WTC11 (cell line): ENCODE data around the gene ST6GALNAC1. TPM values are rescaled to one million over a fixed set of nuclear protein-coding genes. Genes with fewer than 3 reads are reported as not detected.
"Not testable (repeated sequence)": the region's sequence is repeated elsewhere in the genome, so short reads cannot be mapped to it uniquely, and the experiment has no call there.

ENCODE experiments used
- ATAC-seq: fragments of 200-7000 bp; cut with Tn5 transposase; 2 replicates; pipeline ENCODE4 v1.10.0; 2021; ENCODE audit warnings: mild to moderate bottlenecking, moderate library complexity
- CTCF ChIA-PET: fragments of 300-600 bp; sonication (Branson Sonifier 250); formaldehyde crosslinking; loops from one replicate; lab custom pipeline; 2021; ENCODE audit warnings: antibody characterized with exemption; lab: Charles Lee
- POLR2A ChIA-PET: fragments of 350-600 bp; sonication (Branson Sonifier 250); formaldehyde crosslinking; loops from one replicate; lab custom pipeline; 2021; ENCODE audit warnings: antibody characterized with exemption; lab: Charles Lee
- DNase-seq: peaks from one replicate; pipeline ENCODE4 v3.0.0; 2021; ENCODE audit warnings: low spot score
- H3K27ac Mint-ChIP-seq: 2 replicates; pipeline ENCODE4 v1.8.0; 2021; ENCODE audit warnings: mixed read lengths
- H3K27me3 Mint-ChIP-seq: 2 replicates; pipeline ENCODE4 v1.8.0; 2021; ENCODE audit warnings: low read depth, mild to moderate bottlenecking, moderate library complexity, mixed read lengths
- H3K36me3 Mint-ChIP-seq: 2 replicates; pipeline ENCODE4 v1.8.0; 2021; ENCODE audit warnings: mixed read lengths
- H3K4me1 Mint-ChIP-seq: 2 replicates; pipeline ENCODE4 v1.8.0; 2022; ENCODE audit warnings: mixed read lengths
- H3K4me3 Mint-ChIP-seq: 2 replicates; pipeline ENCODE4 v1.8.0; 2021; ENCODE audit warnings: mild to moderate bottlenecking, moderate library complexity, mixed read lengths
- H3K9me3 Mint-ChIP-seq: 2 replicates; pipeline ENCODE4 v1.8.0; 2021; ENCODE audit warnings: mixed read lengths
- ATF1 ChIP-seq: sonication (generic); formaldehyde crosslinking; IDR thresholded peaks from 2 replicates; pipeline ENCODE4 v1.8.1; 2023; ENCODE audit warnings: mild to moderate bottlenecking, moderate library complexity, missing genetic modification reagents
- EMX1 ChIP-seq: fragments of 250-450 bp; sonication (Bioruptor Pico); IDR thresholded peaks from 2 replicates; pipeline ENCODE4 v1.8.0; 2021; ENCODE audit warnings: mild to moderate bottlenecking
- KAT7 ChIP-seq: sonication (generic); formaldehyde crosslinking; IDR thresholded peaks from 2 replicates; pipeline ENCODE4 v1.8.1; 2023; ENCODE audit warnings: missing genetic modification reagents, mild to moderate bottlenecking, borderline replicate concordance
- MYBL2 ChIP-seq: sonication (generic); formaldehyde crosslinking; IDR thresholded peaks from 2 replicates; pipeline ENCODE4 v1.8.1; 2023; ENCODE audit warnings: mild to moderate bottlenecking, moderate library complexity, missing genetic modification reagents
- NFE2L1 ChIP-seq: sonication (generic); formaldehyde crosslinking; IDR thresholded peaks from 2 replicates; pipeline ENCODE4 v1.8.1; 2023; ENCODE audit warnings: missing genetic modification reagents
- SMAD4 ChIP-seq: sonication (generic); formaldehyde crosslinking; IDR thresholded peaks from 2 replicates; pipeline ENCODE4 v1.8.0; 2022; ENCODE audit warnings: mild to moderate bottlenecking, missing genetic modification reagents
- SP1 ChIP-seq: sonication (generic); formaldehyde crosslinking; conservative IDR thresholded peaks from 2 replicates; pipeline ENCODE4 v1.8.1; 2022; ENCODE audit warnings: missing genetic modification reagents
- TCF7 ChIP-seq: sonication (generic); formaldehyde crosslinking; IDR thresholded peaks from 2 replicates; pipeline ENCODE4 v1.8.0; 2022; ENCODE audit warnings: mild to moderate bottlenecking, low read depth, missing genetic modification reagents, moderate library complexity
- TEAD1 ChIP-seq: sonication (generic); formaldehyde crosslinking; IDR thresholded peaks from 2 replicates; pipeline ENCODE4 v1.8.0; 2022; ENCODE audit warnings: mild to moderate bottlenecking, missing genetic modification reagents
- ZNF317 ChIP-seq: sonication (generic); formaldehyde crosslinking; IDR thresholded peaks from 2 replicates; pipeline ENCODE4 v1.8.1; 2023; ENCODE audit warnings: low read depth, mild to moderate bottlenecking, moderate library complexity, missing genetic modification reagents, borderline replicate concordance
- ZNF423 ChIP-seq: fragments of 250-450 bp; sonication (Bioruptor Pico); IDR thresholded peaks from 2 replicates; pipeline ENCODE4 v2.1.2; 2022; ENCODE audit warnings: mild to moderate bottlenecking, moderate library complexity
- total RNA-seq: library from RNA; stranded (reverse); gene quantifications from 3 replicates; pipeline ENCODE4 v1.2.3, GENCODE V29; 2021
- TF ChIP-seq, protein P1 (sequence below): sonication (generic); formaldehyde crosslinking; IDR thresholded peaks from 2 replicates; pipeline ENCODE4 v1.8.1; 2023; ENCODE audit warnings: mild to moderate bottlenecking, missing genetic modification reagents, moderate library complexity
- TF ChIP-seq, protein P2 (sequence below): sonication (generic); formaldehyde crosslinking; IDR thresholded peaks from 2 replicates; pipeline ENCODE4 v1.8.1; 2022; ENCODE audit warnings: low read depth, mild to moderate bottlenecking, moderate library complexity, missing genetic modification reagents, borderline replicate concordance
- TF ChIP-seq, protein P3 (sequence below): sonication (generic); formaldehyde crosslinking; IDR thresholded peaks from 2 replicates; pipeline ENCODE4 v1.8.0; 2022; ENCODE audit warnings: mild to moderate bottlenecking, missing genetic modification reagents
- TF ChIP-seq, protein P4 (sequence below): sonication (generic); formaldehyde crosslinking; conservative IDR thresholded peaks from 2 replicates; pipeline ENCODE4 v1.8.1; 2022; ENCODE audit warnings: mild to moderate bottlenecking, missing genetic modification reagents
- TF ChIP-seq, protein P5 (sequence below): sonication (generic); formaldehyde crosslinking; IDR thresholded peaks from 2 replicates; pipeline ENCODE4 v1.8.0; 2023; ENCODE audit warnings: missing genetic modification reagents, mild to moderate bottlenecking, borderline replicate concordance

Gene ST6GALNAC1
- total RNA-seq, 1 experiment from 2014 or later, result 0.13 TPM

DNA sequence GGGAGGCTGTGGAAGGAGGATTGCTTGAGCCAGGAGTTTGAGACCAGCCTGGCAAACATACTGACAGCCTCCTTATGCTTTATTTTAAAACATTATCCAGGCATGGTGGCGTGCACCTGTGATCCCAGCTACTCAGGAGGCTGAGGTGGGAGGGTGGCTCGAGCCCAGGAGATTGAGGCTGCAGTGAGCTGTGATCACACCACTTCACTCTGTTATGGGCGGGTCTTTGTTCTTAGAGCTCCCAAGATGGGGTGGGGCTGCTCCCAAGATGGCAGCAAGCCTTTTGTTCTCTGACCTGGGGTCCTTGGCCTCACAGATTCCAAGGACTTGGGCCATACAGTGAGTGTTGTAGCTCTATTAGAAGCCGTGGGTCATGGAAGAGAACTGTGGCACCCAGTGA, 31.8 kb downstream of the ST6GALNAC1 start (continued):
- TF ChIP-seq, protein P1, sequence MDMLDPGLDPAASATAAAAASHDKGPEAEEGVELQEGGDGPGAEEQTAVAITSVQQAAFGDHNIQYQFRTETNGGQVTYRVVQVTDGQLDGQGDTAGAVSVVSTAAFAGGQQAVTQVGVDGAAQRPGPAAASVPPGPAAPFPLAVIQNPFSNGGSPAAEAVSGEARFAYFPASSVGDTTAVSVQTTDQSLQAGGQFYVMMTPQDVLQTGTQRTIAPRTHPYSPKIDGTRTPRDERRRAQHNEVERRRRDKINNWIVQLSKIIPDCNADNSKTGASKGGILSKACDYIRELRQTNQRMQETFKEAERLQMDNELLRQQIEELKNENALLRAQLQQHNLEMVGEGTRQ (CRISPR knock-in tag), result no peak

DNA sequence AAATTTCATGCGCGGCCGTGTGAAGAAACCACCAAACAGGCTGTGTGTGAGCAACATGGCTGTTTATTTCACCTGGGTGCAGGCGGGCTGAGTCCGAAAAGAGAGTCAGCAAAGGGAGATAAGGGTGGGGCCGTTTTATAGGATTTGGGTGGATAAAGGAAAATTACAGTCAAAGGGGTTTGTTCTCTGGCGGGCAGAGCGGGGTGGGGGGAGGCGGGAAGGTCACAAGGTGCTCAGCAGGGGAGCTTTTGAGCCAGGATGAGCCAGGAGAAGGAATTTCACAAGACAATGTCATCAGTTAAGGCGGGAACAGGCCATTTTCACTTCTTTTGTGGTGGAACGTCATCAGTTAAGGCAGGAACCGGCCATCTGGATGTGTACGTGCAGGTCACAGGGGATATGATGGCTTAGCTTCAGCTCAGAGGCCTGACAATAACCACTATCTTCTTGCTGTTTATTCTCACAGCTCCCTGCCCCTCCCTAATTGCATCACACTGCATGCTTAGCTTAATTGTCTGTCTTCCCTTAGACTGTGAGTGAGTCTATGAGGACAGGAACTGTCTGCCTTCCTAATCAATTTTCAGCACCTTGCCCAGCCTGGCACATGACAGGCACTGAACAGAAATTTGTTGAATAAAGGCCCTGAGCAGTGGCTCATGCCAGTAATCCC, 32.3 kb downstream of the ST6GALNAC1 start:
- POLR2A ChIA-PET, H3K27ac Mint-ChIP-seq, DNase-seq, H3K4me3 Mint-ChIP-seq, ATAC-seq, H3K4me1 Mint-ChIP-seq: not testable (repeated sequence)
- Mint-ChIP-seq H3K9me3 (peaks cover 57% of the 10 kb centered on the region), H3K36me3 (peaks cover 39% of the 10 kb centered on the region), H3K27me3 (peaks cover 21% of the 10 kb centered on the region)
- CTCF ChIA-PET, result interaction anchor here (0.5 to 4.2 kb wide), 7 partner anchors 13 to 216 kb away, joined by 3 to 29 read pairs (median 6); no protein-coding TSS in a partner anchor

DNA sequence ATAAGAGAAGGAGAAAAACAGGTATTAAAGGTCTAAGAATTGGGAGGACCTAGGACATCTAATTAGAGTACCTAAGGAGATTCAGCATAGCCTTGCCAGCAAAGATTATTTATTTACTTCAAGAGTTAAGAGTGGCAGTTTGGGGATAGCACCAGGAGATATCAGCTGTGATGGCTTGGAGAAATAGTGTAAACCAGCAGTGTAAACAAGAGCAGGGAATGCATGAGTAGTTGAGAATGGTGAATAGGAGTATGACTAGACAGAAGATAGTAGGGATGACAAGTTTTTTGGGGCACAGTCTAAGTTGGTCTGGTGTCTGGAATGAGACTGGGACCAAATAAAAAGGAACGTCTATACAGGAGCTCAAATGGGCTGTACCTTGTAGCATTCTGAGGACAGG, 36.9 kb downstream of the ST6GALNAC1 start:
- H3K9me3 Mint-ChIP-seq, result peaks cover 39% of the 10 kb centered on the region
- H3K27me3 Mint-ChIP-seq, result peaks cover 12% of the 10 kb centered on the region; the same call in 1 of the 2 replicates
- POLR2A ChIA-PET, DNase-seq, CTCF ChIA-PET, H3K27ac Mint-ChIP-seq, H3K4me1 Mint-ChIP-seq, ATAC-seq, H3K4me3 Mint-ChIP-seq: not testable (repeated sequence)
- peaks cover 28% of the 10 kb centered on the region for H3K36me3 Mint-ChIP-seq

DNA sequence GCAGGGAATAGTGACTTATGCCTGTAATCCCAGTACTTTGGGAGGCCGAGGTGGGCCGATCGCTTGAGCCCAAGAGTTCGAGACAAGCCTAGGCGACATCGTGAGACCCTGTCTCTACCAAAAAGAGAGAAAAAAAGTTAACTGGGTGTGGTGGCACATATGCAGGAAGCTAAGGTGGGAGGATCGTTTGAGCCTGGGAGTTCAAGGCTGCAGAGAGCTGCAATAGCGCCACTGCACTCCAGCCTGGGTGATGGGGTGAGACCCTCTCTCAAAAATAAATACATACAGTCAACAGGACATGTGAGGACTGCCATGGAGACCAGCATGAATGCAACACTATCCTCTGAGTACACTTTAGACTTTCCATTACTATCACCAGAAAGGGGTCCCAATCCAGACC, 42.5 kb downstream of the ST6GALNAC1 start:
- ChIA-PET POLR2A (interaction anchor here (0.6 kb wide), 1 partner anchor 11 kb away, joined by 8 read pairs; no protein-coding TSS in a partner anchor), CTCF (interaction anchor here (1.1 to 4.3 kb wide), 10 partner anchors 8 to 142 kb away, joined by 3 to 26 read pairs (median 4); partner anchors contain the start of gene ST6GALNAC2)
- Mint-ChIP-seq H3K27ac (no peak overlapping the region), H3K4me3 (no peak overlapping the region), H3K4me1 (peaks cover 13% of the 10 kb centered on the region), H3K36me3 (peaks cover 8% of the 10 kb centered on the region; the same call in 1 of the 2 replicates), H3K9me3 (peaks cover 19% of the 10 kb centered on the region), H3K27me3 (no peaks in the 10 kb centered on the region; the same call in 1 of the 2 replicates)
- DNase-seq (no peak), ATAC-seq (peak; percentile 59)
- TF ChIP-seq SMAD4 (CRISPR knock-in tag) (no peak), ATF1 (CRISPR knock-in tag) (no peak), TCF7 (no peak), KAT7 (CRISPR knock-in tag) (no peak), ZNF423 (CRISPR knock-in tag) (no peak), SP1 (CRISPR knock-in tag) (no peak), EMX1 (no peak), ZNF317 (CRISPR knock-in tag) (no peak), TEAD1 (no peak), MYBL2 (CRISPR knock-in tag) (no peak), NFE2L1 (CRISPR knock-in tag) (no peak)
- TF ChIP-seq, protein P2, sequence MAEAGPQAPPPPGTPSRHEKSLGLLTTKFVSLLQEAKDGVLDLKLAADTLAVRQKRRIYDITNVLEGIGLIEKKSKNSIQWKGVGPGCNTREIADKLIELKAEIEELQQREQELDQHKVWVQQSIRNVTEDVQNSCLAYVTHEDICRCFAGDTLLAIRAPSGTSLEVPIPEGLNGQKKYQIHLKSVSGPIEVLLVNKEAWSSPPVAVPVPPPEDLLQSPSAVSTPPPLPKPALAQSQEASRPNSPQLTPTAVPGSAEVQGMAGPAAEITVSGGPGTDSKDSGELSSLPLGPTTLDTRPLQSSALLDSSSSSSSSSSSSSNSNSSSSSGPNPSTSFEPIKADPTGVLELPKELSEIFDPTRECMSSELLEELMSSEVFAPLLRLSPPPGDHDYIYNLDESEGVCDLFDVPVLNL (CRISPR knock-in tag), result no peak
- TF ChIP-seq, protein P3, sequence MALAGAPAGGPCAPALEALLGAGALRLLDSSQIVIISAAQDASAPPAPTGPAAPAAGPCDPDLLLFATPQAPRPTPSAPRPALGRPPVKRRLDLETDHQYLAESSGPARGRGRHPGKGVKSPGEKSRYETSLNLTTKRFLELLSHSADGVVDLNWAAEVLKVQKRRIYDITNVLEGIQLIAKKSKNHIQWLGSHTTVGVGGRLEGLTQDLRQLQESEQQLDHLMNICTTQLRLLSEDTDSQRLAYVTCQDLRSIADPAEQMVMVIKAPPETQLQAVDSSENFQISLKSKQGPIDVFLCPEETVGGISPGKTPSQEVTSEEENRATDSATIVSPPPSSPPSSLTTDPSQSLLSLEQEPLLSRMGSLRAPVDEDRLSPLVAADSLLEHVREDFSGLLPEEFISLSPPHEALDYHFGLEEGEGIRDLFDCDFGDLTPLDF (CRISPR knock-in tag), result no peak
- TF ChIP-seq, protein P4, sequence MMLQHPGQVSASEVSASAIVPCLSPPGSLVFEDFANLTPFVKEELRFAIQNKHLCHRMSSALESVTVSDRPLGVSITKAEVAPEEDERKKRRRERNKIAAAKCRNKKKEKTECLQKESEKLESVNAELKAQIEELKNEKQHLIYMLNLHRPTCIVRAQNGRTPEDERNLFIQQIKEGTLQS (CRISPR knock-in tag), result no peak
- TF ChIP-seq, protein P5, sequence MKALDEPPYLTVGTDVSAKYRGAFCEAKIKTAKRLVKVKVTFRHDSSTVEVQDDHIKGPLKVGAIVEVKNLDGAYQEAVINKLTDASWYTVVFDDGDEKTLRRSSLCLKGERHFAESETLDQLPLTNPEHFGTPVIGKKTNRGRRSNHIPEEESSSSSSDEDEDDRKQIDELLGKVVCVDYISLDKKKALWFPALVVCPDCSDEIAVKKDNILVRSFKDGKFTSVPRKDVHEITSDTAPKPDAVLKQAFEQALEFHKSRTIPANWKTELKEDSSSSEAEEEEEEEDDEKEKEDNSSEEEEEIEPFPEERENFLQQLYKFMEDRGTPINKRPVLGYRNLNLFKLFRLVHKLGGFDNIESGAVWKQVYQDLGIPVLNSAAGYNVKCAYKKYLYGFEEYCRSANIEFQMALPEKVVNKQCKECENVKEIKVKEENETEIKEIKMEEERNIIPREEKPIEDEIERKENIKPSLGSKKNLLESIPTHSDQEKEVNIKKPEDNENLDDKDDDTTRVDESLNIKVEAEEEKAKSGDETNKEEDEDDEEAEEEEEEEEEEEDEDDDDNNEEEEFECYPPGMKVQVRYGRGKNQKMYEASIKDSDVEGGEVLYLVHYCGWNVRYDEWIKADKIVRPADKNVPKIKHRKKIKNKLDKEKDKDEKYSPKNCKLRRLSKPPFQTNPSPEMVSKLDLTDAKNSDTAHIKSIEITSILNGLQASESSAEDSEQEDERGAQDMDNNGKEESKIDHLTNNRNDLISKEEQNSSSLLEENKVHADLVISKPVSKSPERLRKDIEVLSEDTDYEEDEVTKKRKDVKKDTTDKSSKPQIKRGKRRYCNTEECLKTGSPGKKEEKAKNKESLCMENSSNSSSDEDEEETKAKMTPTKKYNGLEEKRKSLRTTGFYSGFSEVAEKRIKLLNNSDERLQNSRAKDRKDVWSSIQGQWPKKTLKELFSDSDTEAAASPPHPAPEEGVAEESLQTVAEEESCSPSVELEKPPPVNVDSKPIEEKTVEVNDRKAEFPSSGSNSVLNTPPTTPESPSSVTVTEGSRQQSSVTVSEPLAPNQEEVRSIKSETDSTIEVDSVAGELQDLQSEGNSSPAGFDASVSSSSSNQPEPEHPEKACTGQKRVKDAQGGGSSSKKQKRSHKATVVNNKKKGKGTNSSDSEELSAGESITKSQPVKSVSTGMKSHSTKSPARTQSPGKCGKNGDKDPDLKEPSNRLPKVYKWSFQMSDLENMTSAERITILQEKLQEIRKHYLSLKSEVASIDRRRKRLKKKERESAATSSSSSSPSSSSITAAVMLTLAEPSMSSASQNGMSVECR (CRISPR knock-in tag), result no peak
